H9 (cell line): ENCODE data around the gene SLC16A13. TPM values are rescaled to one million over a fixed set of nuclear protein-coding genes. Genes with fewer than 3 reads are reported as not detected.

Source experiments
- DNase-seq: peaks from one replicate; pipeline ENCODE4 v3.0.0-alpha.2; 2017
- H2AFZ ChIP-seq: one replicate; pipeline ENCODE4 v1.6.1; 2013; ENCODE audit warnings: mild to moderate bottlenecking, low read length, control low read depth, moderate library complexity
- H2AK5ac ChIP-seq: 2 replicates; pipeline ENCODE4 v1.6.1; 2013; ENCODE audit warnings: low read length, control low read depth, mixed read lengths; ENCODE audit not compliant: insufficient read length
- H2BK120ac ChIP-seq: one replicate; pipeline ENCODE4 v1.6.1; 2013; ENCODE audit warnings: low read depth, mild to moderate bottlenecking, low read length, control low read depth, inconsistent platforms; ENCODE audit not compliant: poor library complexity, severe bottlenecking
- H2BK12ac ChIP-seq: 2 replicates; pipeline ENCODE4 v1.6.1; 2013; ENCODE audit warnings: low read length, control low read depth, mixed read lengths, low read depth; ENCODE audit not compliant: insufficient read length
- H2BK15ac ChIP-seq: 2 replicates; pipeline ENCODE4 v1.6.1; 2013; ENCODE audit warnings: low read depth, low read length, control low read depth
- H2BK20ac ChIP-seq: one replicate; pipeline ENCODE4 v1.6.1; 2013; ENCODE audit warnings: low read depth, mild to moderate bottlenecking, low read length, control low read depth, inconsistent platforms; ENCODE audit not compliant: poor library complexity, severe bottlenecking
- H2BK5ac ChIP-seq: 2 replicates; pipeline ENCODE4 v1.6.1; 2013; ENCODE audit warnings: low read length, control low read depth, mixed read lengths; ENCODE audit not compliant: insufficient read length
- H3K14ac ChIP-seq: 2 replicates; pipeline ENCODE4 v1.6.1; 2013; ENCODE audit warnings: low read length, control low read depth; ENCODE audit not compliant: insufficient read depth
- H3K18ac ChIP-seq: 2 replicates; pipeline ENCODE4 v1.6.1; 2013; ENCODE audit warnings: low read depth, mild to moderate bottlenecking, mixed read lengths, low read length, control low read depth; ENCODE audit not compliant: insufficient read length
- H3K23ac ChIP-seq: 2 replicates; pipeline ENCODE4 v1.6.1; 2013; ENCODE audit warnings: low read length, control low read depth, mixed read lengths, low read depth; ENCODE audit not compliant: insufficient read length
- H3K23me2 ChIP-seq: 2 replicates; pipeline ENCODE4 v1.6.1; 2013; ENCODE audit warnings: low read depth, mild to moderate bottlenecking, mixed read lengths, low read length, control low read depth; ENCODE audit not compliant: insufficient read length, poor library complexity, severe bottlenecking
- H3K27ac ChIP-seq: 2 replicates; pipeline ENCODE4 v1.5.1; 2013; ENCODE audit warnings: low read length, control low read depth, mixed read lengths, low read depth; ENCODE audit not compliant: insufficient read length
- H3K27me3 ChIP-seq: 2 replicates; pipeline ENCODE4 v1.6.1; 2013; ENCODE audit warnings: low read length, control low read depth, inconsistent platforms; ENCODE audit not compliant: insufficient read depth
- H3K4ac ChIP-seq: 2 replicates; pipeline ENCODE4 v1.6.1; 2013; ENCODE audit warnings: low read depth, mild to moderate bottlenecking, control low read depth, inconsistent platforms, low read length, moderate library complexity
- H3K4me1 ChIP-seq: 2 replicates; pipeline ENCODE4 v1.6.1; 2013; ENCODE audit warnings: low read length, control low read depth, inconsistent platforms; ENCODE audit not compliant: insufficient read depth
- H3K4me2 ChIP-seq: 2 replicates; pipeline ENCODE4 v1.6.1; 2013; ENCODE audit warnings: low read length, control low read depth, mixed read lengths; ENCODE audit not compliant: insufficient read length, insufficient read depth
- H3K56ac ChIP-seq: 2 replicates; pipeline ENCODE4 v1.6.1; 2013; ENCODE audit warnings: low read depth, mild to moderate bottlenecking, mixed read lengths, low read length, control low read depth; ENCODE audit not compliant: insufficient read length
- H3K79me1 ChIP-seq: 2 replicates; pipeline ENCODE4 v1.6.1; 2013; ENCODE audit warnings: low read depth, mild to moderate bottlenecking, moderate library complexity, low read length, control low read depth, inconsistent platforms; ENCODE audit not compliant: insufficient read depth, poor library complexity, severe bottlenecking
- H3K79me2 ChIP-seq: 2 replicates; pipeline ENCODE4 v1.6.1; 2013; ENCODE audit warnings: low read length, control low read depth, inconsistent platforms; ENCODE audit not compliant: insufficient read depth
- H3K9ac ChIP-seq: 2 replicates; pipeline ENCODE4 v1.6.1; 2013; ENCODE audit warnings: low read length, control low read depth, mixed read lengths; ENCODE audit not compliant: insufficient read length; ENCODE audit errors: extremely low read depth
- H3K9me3 ChIP-seq: one replicate; pipeline ENCODE4 v1.6.1; 2013; ENCODE audit warnings: low read depth, low read length, inconsistent platforms; ENCODE audit not compliant: control insufficient read depth
- H3T11ph ChIP-seq: one replicate; pipeline ENCODE4 v1.6.1; 2013; ENCODE audit warnings: mild to moderate bottlenecking, low read length, control low read depth, inconsistent platforms
- H4K20me1 ChIP-seq: one replicate; pipeline ENCODE4 v1.6.1; 2013; ENCODE audit not compliant: control insufficient read depth, insufficient read length, insufficient read depth
- H4K5ac ChIP-seq: 2 replicates; pipeline ENCODE4 v1.6.1; 2013; ENCODE audit warnings: low read depth, mild to moderate bottlenecking, mixed read lengths, low read length, control low read depth; ENCODE audit not compliant: insufficient read length
- H4K8ac ChIP-seq: replicated peaks from 2 replicates; pipeline ENCODE4 v1.6.1; 2013; ENCODE audit warnings: low read length, control low read depth, mixed read lengths, low read depth; ENCODE audit not compliant: insufficient read length
- H4K91ac ChIP-seq: 2 replicates; pipeline ENCODE4 v1.6.1; 2013; ENCODE audit warnings: low read depth, mild to moderate bottlenecking, moderate library complexity, mixed read lengths, low read length, control low read depth; ENCODE audit not compliant: insufficient read length
- H3K27ac Mint-ChIP-seq, 3 experiments: 2 replicates in 2 of 3; 3 replicates in 1 of 3; pipeline ENCODE4 v1.8.0; 2020 to 2021; ENCODE audit warnings: mixed read lengths in 3 of 3, mild to moderate bottlenecking in 1 of 3, moderate library complexity in 1 of 3
- H3K27me3 Mint-ChIP-seq: 2 replicates; pipeline ENCODE4 v1.8.0; 2021; ENCODE audit warnings: low read depth, mild to moderate bottlenecking, moderate library complexity, mixed read lengths
- H3K36me3 Mint-ChIP-seq, 3 experiments: 2 replicates in 2 of 3; 3 replicates in 1 of 3; pipeline ENCODE4 v1.8.0; 2020 to 2021; ENCODE audit warnings: low read depth in 3 of 3, mixed read lengths in 3 of 3; ENCODE audit not compliant: insufficient read depth in 1 of 3
- H3K4me1 Mint-ChIP-seq, 2 experiments: 2 replicates each; pipeline ENCODE4 v1.8.0; 2020; ENCODE audit warnings: mixed read lengths in 2 of 2
- H3K4me3 Mint-ChIP-seq, 2 experiments: 2 replicates in 1 of 2; 3 replicates in 1 of 2; pipeline ENCODE4 v1.8.0; 2020 to 2021; ENCODE audit warnings: mild to moderate bottlenecking in 2 of 2, mixed read lengths in 2 of 2, moderate library complexity in 1 of 2
- H3K9me3 Mint-ChIP-seq, 2 experiments: 2 replicates in 1 of 2; 3 replicates in 1 of 2; pipeline ENCODE4 v1.8.0; 2020; ENCODE audit warnings: mild to moderate bottlenecking in 2 of 2, mixed read lengths in 2 of 2, moderate library complexity in 1 of 2
- CTCF ChIP-seq: fragments of 200-600 bp; sonication (generic); conservative IDR thresholded peaks from 3 replicates; pipeline ENCODE4 v1.8.0; 2021; ENCODE audit warnings: antibody characterized with exemption, mild to moderate bottlenecking
- WGBS: extraction: QIAGEN DNeasy Blood & Tissue Kit; methylation state at CpG from one replicate; pipeline ENCODE4 v1.1.7; 2013; ENCODE audit warnings: missing lambda C conversion rate, low lambda C conversion rate, mixed read lengths; ENCODE audit not compliant: insufficient read length; ENCODE audit errors: extremely low coverage; 5-methylcytosine and 5-hydroxymethylcytosine counted together
- total RNA-seq: library from RNA; stranded (reverse); gene quantifications from 2 replicates; pipeline ENCODE4 v1.2.1, GENCODE V29; 2021

Gene SLC16A13
- total RNA-seq, 1 experiment from 2014 or later = 6.1 TPM

- Histone ChIP-seq H3K27me3 (peaks cover 6% of the 10 kb centered on the region; the same call in 1 of the 2 replicates), H2AK5ac (no peak overlapping the region), H3K4me2 (no peak overlapping the region), H3K23ac (no peak overlapping the region), H4K20me1 (no peaks in the 10 kb centered on the region), H2BK12ac (no peak overlapping the region), H2BK20ac (no peak overlapping the region), H3K27ac (no peak overlapping the region), H2BK15ac (no peak overlapping the region), H4K5ac (no peak overlapping the region), H4K8ac (no peak overlapping the region), H3K79me2 (no peaks in the 10 kb centered on the region), H3K4ac (no peak overlapping the region), H4K91ac (no peak overlapping the region), H3K14ac (no peak overlapping the region), H3K9ac (no peak overlapping the region), H3K79me1 (no peaks in the 10 kb centered on the region), H2AFZ (no peak overlapping the region), H3K23me2 (peaks cover 14% of the 10 kb centered on the region), H2BK120ac (no peak overlapping the region), H3K56ac (no peak overlapping the region), H3K4me1 (0 out of 2 replicates have a peak, but pooled peaks cover 3% of the 10 kb centered on the region), H3K18ac (no peak overlapping the region), H2BK5ac (no peak overlapping the region), H3T11ph (no peak overlapping the region), H3K9me3 (no peaks in the 10 kb centered on the region)
- peaks cover 0 to 2% of the 10 kb centered on the region in 2 experiments; a peak in 1 of 5 replicates for H3K9me3 Mint-ChIP-seq
- no CpG with 5 or more reads among the region's 1 CpG for WGBS
- no peak for TF ChIP-seq CTCF
- peaks cover 9 to 42% (median 26%) of the 10 kb centered on the region in 3 experiments for H3K36me3 Mint-ChIP-seq
- peaks cover 18 to 27% of the 10 kb centered on the region in 2 experiments for H3K4me1 Mint-ChIP-seq
- H3K27me3 Mint-ChIP-seq = peaks cover 42% of the 10 kb centered on the region
- DNase-seq = no peak
- H3K4me3 Mint-ChIP-seq = no peak overlapping the region
- H3K27ac Mint-ChIP-seq = no peak overlapping the region
Observed at GRCh38 chr17:7025245-7025644, 10.6 kb upstream of the SLC16A13 start.
